GM19372 (cell line): ENCODE measurements around the gene FUT8.

Source experiments
- ATAC-seq: cut with Tn5 transposase; IDR thresholded peaks from one replicate; pipeline ENCODE4 v1.9.1; 2021; ENCODE audit warnings: mild to moderate bottlenecking, low read depth, moderate library complexity; ENCODE audit not compliant: unreplicated experiment

Gene FUT8

GRCh38 chr14:65486863-65487262, 74.3 kb downstream of the FUT8 start:
- ATAC-seq, result no peak

- ATAC-seq, result no peak
Observed at GRCh38 chr14:65487783-65488494, 75.4 kb downstream of the FUT8 start.

- no peak for ATAC-seq
Observed at GRCh38 chr14:65491274-65491673, 78.7 kb downstream of the FUT8 start.

- no peak for ATAC-seq
Observed at GRCh38 chr14:65492266-65492665, 79.7 kb downstream of the FUT8 start.

GRCh38 chr14:65495196-65495595, 82.7 kb downstream of the FUT8 start:
- ATAC-seq, result no peak

- ATAC-seq, result no peak
Observed at GRCh38 chr14:65496178-65496993, 83.9 kb downstream of the FUT8 start.

- no peak for ATAC-seq
Observed at GRCh38 chr14:65499138-65499537, 86.6 kb downstream of the FUT8 start.

GRCh38 chr14:65500075-65500474, 87.5 kb downstream of the FUT8 start:
- no peak for ATAC-seq

GRCh38 chr14:65501328-65501727, 88.8 kb downstream of the FUT8 start:
- ATAC-seq, result no peak

- no peak for ATAC-seq
Observed at GRCh38 chr14:65502676-65503124, 90.2 kb downstream of the FUT8 start.

- ATAC-seq, result no peak
Observed at GRCh38 chr14:65503771-65504170, 91.2 kb downstream of the FUT8 start.

- no peak for ATAC-seq
Observed at GRCh38 chr14:65506801-65507200, 94.3 kb downstream of the FUT8 start.

- ATAC-seq, result no peak
Observed at GRCh38 chr14:65509842-65510241, 97.3 kb downstream of the FUT8 start.

GRCh38 chr14:65513671-65514070, 101.1 kb downstream of the FUT8 start:
- no peak for ATAC-seq

GRCh38 chr14:65517635-65518542, 105.4 kb downstream of the FUT8 start:
- ATAC-seq, result no peak

- no peak for ATAC-seq
Observed at GRCh38 chr14:65528069-65528468, 115.5 kb downstream of the FUT8 start.

GRCh38 chr14:65531148-65531547, 118.6 kb downstream of the FUT8 start:
- no peak for ATAC-seq

- ATAC-seq, result no peak
Observed at GRCh38 chr14:65533736-65534404, 121.3 kb downstream of the FUT8 start.

GRCh38 chr14:65536781-65537423, 124.4 kb downstream of the FUT8 start:
- no peak for ATAC-seq

GRCh38 chr14:65548878-65549277, 136.3 kb downstream of the FUT8 start:
- ATAC-seq, result no peak
